GM23248 (cell line): Measurements from ENCODE around the gene ITPKC.

ENCODE experiments used
- EZH2 ChIP-seq: fragments of 200-600 bp; sonication (generic); IDR thresholded peaks from 2 replicates; pipeline ENCODE4 v1.6.1; 2018; ENCODE audit warnings: antibody characterized with exemption, mild to moderate bottlenecking; ENCODE audit not compliant: insufficient read depth, poor library complexity, severe bottlenecking
- EZH2phosphoT487 ChIP-seq: fragments of 200-600 bp; sonication (generic); IDR thresholded peaks from 2 replicates; pipeline ENCODE4 v1.6.1; 2018; ENCODE audit warnings: antibody characterized with exemption, moderate library complexity, mild to moderate bottlenecking, low read depth; ENCODE audit not compliant: insufficient read depth

- TF ChIP-seq EZH2 (no peak), EZH2phosphoT487 (no peak)
Observed at GRCh38 chr19:40758491-40758890, 41.6 kb downstream of the ITPKC start.
